ENCODE results near the gene MBTPS1. TPM values are rescaled to one million over a fixed set of nuclear protein-coding genes. Genes with fewer than 3 reads are reported as not detected.
A peak's percentile ranks its signal among the peaks of the same experiment; 100 is the strongest.

MBTPS1 gene
- total and polyA plus RNA-seq, 9 of the 15 experiments (the other 6 are each of a cell fraction or from before 2014, with no cell fraction given), result 2.8 to 57.6 (median 43.8) TPM

- TF ChIP-seq PPARD (CRISPR knock-in tag; IDR thresholded peaks at IDR 0.05) (no peak), NRF1 (conservative IDR thresholded peaks at IDR 0.05 in 1 of 2, IDR thresholded peaks at IDR 0.05 in 1 of 2) (no peak), HBP1 (CRISPR knock-in tag; IDR thresholded peaks at IDR 0.05) (0 out of 2 replicates have a peak, but pooled peaks have one; percentile 19), MEIS2 (IDR thresholded peaks at IDR 0.05; ENCODE audit: partially characterized antibody) (no peak), ZNF165 (CRISPR knock-in tag; IDR thresholded peaks at IDR 0.05; ENCODE audit: borderline replicate concordance) (no peak), FOXA1 (IDR thresholded peaks at IDR 0.05; ENCODE audit: borderline replicate concordance) (no peak), CCAR2 (IDR thresholded peaks at IDR 0.05; ENCODE audit: low read depth, low read length) (no peak), ETS2 (tag; IDR thresholded peaks at IDR 0.05; ENCODE audit: borderline replicate concordance, poor library complexity, severe bottlenecking) (no peak), FOXP1 (CRISPR knock-in tag; IDR thresholded peaks at IDR 0.05) (0 out of 2 replicates have a peak, but pooled peaks have one; percentile 17), DLX4 (CRISPR knock-in tag; IDR thresholded peaks at IDR 0.05) (no peak), IFI16 (CRISPR knock-in tag; IDR thresholded peaks at IDR 0.05) (0 out of 2 replicates have a peak, but pooled peaks have one; percentile 22), ZFP30 (CRISPR knock-in tag; IDR thresholded peaks at IDR 0.05; ENCODE audit: borderline replicate concordance) (no peak), ZBTB49 (CRISPR knock-in tag; IDR thresholded peaks at IDR 0.05; ENCODE audit: borderline replicate concordance) (no peak), E2F1 (CRISPR knock-in tag; IDR thresholded peaks at IDR 0.05) (no peak), ZNF589 (CRISPR knock-in tag; IDR thresholded peaks at IDR 0.05; ENCODE audit: low read depth) (no peak), NFE2 (IDR thresholded peaks at IDR 0.05; ENCODE audit: low read depth) (no peak), BMI1 (IDR thresholded peaks at IDR 0.05; ENCODE audit: low read length) (no peak)
Observed at GRCh38 chr16:84139628-84140258, 23.0 kb upstream of the MBTPS1 start (continued).
